CD4-positive, alpha-beta memory T cell (primary cell): ENCODE data around the gene SPOCK3. TPM values are rescaled to one million over a fixed set of nuclear protein-coding genes. Genes with fewer than 3 reads are reported as not detected.

Experiments
- CTCF ChIA-PET: fragments of 350-600 bp; sonication (Branson Sonifier 250); formaldehyde crosslinking; loops from one replicate; lab custom pipeline; 2021; ENCODE audit warnings: inconsistent platforms; ENCODE audit not compliant: partially characterized antibody; lab: Charles Lee
- POLR2A ChIA-PET: fragments of 350-600 bp; sonication (Branson Sonifier 250); formaldehyde crosslinking; loops from one replicate; lab custom pipeline; 2021; ENCODE audit not compliant: partially characterized antibody; lab: Charles Lee
- DNase-seq, 5 donors: peaks; one replicate each; pipeline versions ENCODE4 v3.0.0 to v3.0.0-alpha.2; 2020 to 2022; ENCODE audit warnings: mixed read lengths in 1 of 5
- H3K27ac ChIP-seq: one replicate; pipeline ENCODE4 v1.7.0; 2013; ENCODE audit warnings: low read depth, low read length
- H3K27me3 ChIP-seq: 2 replicates; pipeline ENCODE4 v1.7.0; 2013; ENCODE audit warnings: mild to moderate bottlenecking, low read length, moderate library complexity; ENCODE audit not compliant: insufficient read depth
- H3K36me3 ChIP-seq: 2 replicates; pipeline ENCODE4 v1.7.0; 2013; ENCODE audit warnings: mild to moderate bottlenecking, low read length, moderate library complexity; ENCODE audit not compliant: insufficient read depth
- H3K4me1 ChIP-seq: 2 replicates; pipeline ENCODE4 v1.7.0; 2013; ENCODE audit warnings: mild to moderate bottlenecking, low read length, moderate library complexity; ENCODE audit not compliant: insufficient read depth
- H3K4me3 ChIP-seq, 2 donors: one replicate each; pipeline ENCODE4 v1.7.0; 2013; ENCODE audit warnings: low read length in 2 of 2, mild to moderate bottlenecking in 1 of 2
- H3K9me3 ChIP-seq, 2 donors: one replicate each; pipeline ENCODE4 v1.7.0; 2013; ENCODE audit warnings: low read length in 2 of 2, control low read depth in 1 of 2; ENCODE audit not compliant: control insufficient read depth in 1 of 2
- H3K27ac Mint-ChIP-seq, 7 donors: one replicate each; pipeline ENCODE4 v1.8.0; 2020 to 2021; ENCODE audit warnings: mixed read lengths in 7 of 7, mild to moderate bottlenecking in 6 of 7, inconsistent platforms in 3 of 7, moderate library complexity in 3 of 7
- H3K27me3 Mint-ChIP-seq, 2 donors: one replicate each; pipeline ENCODE4 v1.8.0; 2020 to 2021; ENCODE audit warnings: mixed read lengths in 2 of 2
- H3K36me3 Mint-ChIP-seq, 2 donors: one replicate each; pipeline ENCODE4 v1.8.0; 2020 to 2021; ENCODE audit warnings: mixed read lengths in 2 of 2, inconsistent platforms in 1 of 2, mild to moderate bottlenecking in 1 of 2
- H3K4me1 Mint-ChIP-seq, 4 donors: one replicate each; pipeline ENCODE4 v1.8.0; 2020 to 2021; ENCODE audit warnings: mixed read lengths in 4 of 4, mild to moderate bottlenecking in 1 of 4
- H3K4me3 Mint-ChIP-seq, 8 donors: one replicate each; pipeline ENCODE4 v1.8.0; 2020 to 2021; ENCODE audit warnings: mixed read lengths in 8 of 8, mild to moderate bottlenecking in 7 of 8, moderate library complexity in 6 of 8, inconsistent platforms in 3 of 8
- H3K9me3 Mint-ChIP-seq, 8 donors: one replicate each; pipeline ENCODE4 v1.8.0; 2020 to 2021; ENCODE audit warnings: mixed read lengths in 8 of 8, mild to moderate bottlenecking in 5 of 8, inconsistent platforms in 3 of 8, moderate library complexity in 1 of 8
- intact Hi-C: fragments of 100-400 bp; cut with micrococcal nuclease; formaldehyde crosslinking; loops from one replicate; pipeline ENCODE4 v1.15.1; 2023
- polyA plus RNA-seq, 2 donors: library from polyadenylated mRNA; unstranded; fragments of 300-500 nt; fragmentation: Illumina TruSeq; gene quantifications; one replicate each; pipeline ENCODE4 v1.2.3, GENCODE V29; 2021
- total RNA-seq, 2 experiments: library from RNA; stranded (reverse); gene quantifications; one replicate each; pipeline ENCODE4 v1.2.3, GENCODE V29; 2021

SPOCK3 gene
- total and polyA plus RNA-seq, 4 experiments from 2014 or later, result not detected

- Mint-ChIP-seq H3K4me3 (no peak overlapping the region), H3K27ac (no peak overlapping the region), H3K4me1 (no peaks in the 10 kb centered on the region), H3K27me3 (no peaks in the 10 kb centered on the region), H3K9me3 (peaks cover 0 to 2% (median 0%) of the 10 kb centered on the region in 8 donors), H3K36me3 (no peaks in the 10 kb centered on the region)
- Histone ChIP-seq H3K4me3 (no peak overlapping the region), H3K9me3 (no peaks in the 10 kb centered on the region), H3K27me3 (no peaks in the 10 kb centered on the region), H3K4me1 (no peaks in the 10 kb centered on the region), H3K36me3 (no peaks in the 10 kb centered on the region), H3K27ac (no peak overlapping the region)
- no peak for DNase-seq
- intact Hi-C loops, result no loop called here
- ChIA-PET POLR2A (no interaction called here), CTCF (no interaction called here)
Observed at GRCh38 chr4:166994686-166995085, 239.6 kb downstream of the SPOCK3 start.

DNA sequence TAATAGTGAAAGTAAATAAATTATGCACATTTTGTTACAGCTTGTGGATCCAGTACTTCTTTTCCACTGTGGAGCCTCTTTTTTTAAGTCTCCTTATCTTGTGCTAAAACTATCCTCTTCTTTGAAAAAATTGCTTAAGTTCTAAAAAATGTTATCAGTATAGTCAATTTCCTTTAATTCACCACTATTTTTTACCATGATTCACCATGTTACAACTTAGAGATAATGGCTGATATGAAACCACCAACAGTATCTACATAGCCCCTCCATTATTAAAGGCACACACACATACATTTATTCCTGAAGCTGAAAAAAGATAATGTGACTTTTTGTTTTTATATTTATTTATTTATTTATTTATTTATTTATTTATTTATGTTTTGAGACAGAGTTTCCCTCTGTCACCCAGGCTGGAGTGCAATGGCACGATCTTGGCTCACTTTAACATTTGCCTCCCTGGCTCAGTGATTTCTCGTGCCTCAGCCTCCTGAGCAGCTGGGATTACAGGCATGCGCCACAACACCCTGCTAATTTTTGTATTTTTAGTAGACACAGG, 243.2 kb downstream of the SPOCK3 start:
- POLR2A ChIA-PET, result no interaction called here
- intact Hi-C loops, result no loop called here
- no peaks in the 10 kb centered on the region for H3K36me3 ChIP-seq
- CTCF ChIA-PET, result no interaction called here
- Mint-ChIP-seq H3K27ac (no peak overlapping the region), H3K4me3 (no peak overlapping the region), H3K4me1 (no peaks in the 10 kb centered on the region), H3K36me3 (no peaks in the 10 kb centered on the region), H3K27me3 (no peaks in the 10 kb centered on the region), H3K9me3 (peaks cover 0 to 2% (median 0%) of the 10 kb centered on the region in 8 donors)
- H3K27ac ChIP-seq, result no peak overlapping the region
- H3K27me3 ChIP-seq, result no peaks in the 10 kb centered on the region
- no peak for DNase-seq
- no peaks in the 10 kb centered on the region for H3K9me3 ChIP-seq
- no peaks in the 10 kb centered on the region for H3K4me1 ChIP-seq
- no peak overlapping the region for H3K4me3 ChIP-seq

DNA sequence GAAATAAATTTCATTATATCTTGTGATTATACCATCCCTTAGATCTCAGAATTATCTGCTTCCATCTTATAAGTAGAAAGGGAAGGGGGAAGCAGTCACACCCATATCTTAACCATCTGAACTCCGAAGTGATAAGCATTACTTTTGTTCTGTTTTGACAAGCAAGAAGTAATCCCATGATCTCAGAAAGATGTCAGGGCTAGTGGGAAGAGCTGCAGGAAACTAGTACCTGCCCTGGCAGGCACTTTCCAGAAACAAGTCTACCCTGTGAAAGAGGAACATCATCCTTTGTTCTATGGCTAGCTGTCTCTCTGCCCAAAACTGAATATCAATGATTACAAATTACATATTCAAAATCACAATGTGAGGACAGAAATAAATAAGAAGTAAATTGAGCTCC, 244.4 kb downstream of the SPOCK3 start:
- Mint-ChIP-seq H3K27me3 (no peaks in the 10 kb centered on the region), H3K4me3 (no peak overlapping the region), H3K4me1 (no peaks in the 10 kb centered on the region), H3K27ac (no peak overlapping the region), H3K36me3 (no peaks in the 10 kb centered on the region), H3K9me3 (peaks cover 0 to 2% (median 0%) of the 10 kb centered on the region in 8 donors)
- Histone ChIP-seq H3K9me3 (no peaks in the 10 kb centered on the region), H3K27ac (no peak overlapping the region), H3K4me3 (no peak overlapping the region), H3K4me1 (no peaks in the 10 kb centered on the region), H3K27me3 (no peaks in the 10 kb centered on the region), H3K36me3 (no peaks in the 10 kb centered on the region)
- CTCF ChIA-PET, result no interaction called here
- intact Hi-C loops, result no loop called here
- DNase-seq, result no peak
- POLR2A ChIA-PET, result no interaction called here

GRCh38 chr4:166987026-166987425, 247.3 kb downstream of the SPOCK3 start:
- Mint-ChIP-seq H3K36me3 (no peaks in the 10 kb centered on the region), H3K27ac (no peak overlapping the region), H3K4me3 (no peak overlapping the region), H3K9me3 (no peaks in the 10 kb centered on the region), H3K4me1 (no peaks in the 10 kb centered on the region), H3K27me3 (no peaks in the 10 kb centered on the region)
- H3K4me1 ChIP-seq, result no peaks in the 10 kb centered on the region
- H3K9me3 ChIP-seq, result no peaks in the 10 kb centered on the region
- CTCF ChIA-PET, result no interaction called here
- no peaks in the 10 kb centered on the region for H3K27me3 ChIP-seq
- H3K36me3 ChIP-seq, result no peaks in the 10 kb centered on the region
- H3K27ac ChIP-seq, result no peak overlapping the region
- DNase-seq, result no peak
- no peak overlapping the region for H3K4me3 ChIP-seq
- POLR2A ChIA-PET, result no interaction called here
- intact Hi-C loops, result no loop called here

DNA sequence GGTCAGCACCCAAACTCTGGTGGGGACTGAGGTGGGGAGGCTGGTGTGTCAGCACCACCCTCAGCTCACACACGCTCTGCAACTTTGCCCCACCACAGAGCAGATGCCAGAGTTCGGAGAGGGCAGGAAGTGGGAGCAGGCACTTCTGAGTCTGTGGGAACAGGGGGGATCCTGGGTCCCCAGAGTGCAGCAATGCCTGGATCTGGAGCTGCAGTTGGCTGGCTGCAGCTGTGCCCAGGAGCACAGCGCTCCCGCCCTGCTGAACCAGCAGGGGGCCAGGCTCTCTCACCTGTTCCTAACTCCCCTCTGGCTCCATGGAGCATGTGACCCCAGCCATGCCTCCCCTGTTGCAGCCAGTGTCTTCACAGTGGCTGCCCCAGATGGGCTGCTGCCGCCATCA, 252.4 kb downstream of the SPOCK3 start:
- H3K4me1 ChIP-seq, result no peaks in the 10 kb centered on the region
- H3K36me3 ChIP-seq, result no peaks in the 10 kb centered on the region
- no peak overlapping the region for H3K4me3 Mint-ChIP-seq
- no peak overlapping the region for H3K4me3 ChIP-seq
- no peaks in the 10 kb centered on the region for H3K9me3 ChIP-seq
- ChIA-PET CTCF (no interaction called here), POLR2A (no interaction called here)
- no peaks in the 10 kb centered on the region for H3K27me3 Mint-ChIP-seq
- H3K27me3 ChIP-seq, result no peaks in the 10 kb centered on the region
- no peak overlapping the region for H3K27ac ChIP-seq
- no peak overlapping the region for H3K27ac Mint-ChIP-seq
- no peaks in the 10 kb centered on the region for H3K36me3 Mint-ChIP-seq
- intact Hi-C loops, result no loop called here
- H3K4me1 Mint-ChIP-seq, result no peaks in the 10 kb centered on the region
- DNase-seq, result no peak
- H3K9me3 Mint-ChIP-seq, result peaks cover 0 to 4% (median under 1%) of the 10 kb centered on the region in 8 donors

- ChIA-PET CTCF (interaction anchor here (1.0 kb wide), 1 partner anchor 9 kb away, joined by 4 read pairs; no protein-coding TSS in a partner anchor), POLR2A (no interaction called here)
- no peaks in the 10 kb centered on the region for H3K4me1 ChIP-seq
- Mint-ChIP-seq H3K27ac (no peak overlapping the region), H3K27me3 (no peaks in the 10 kb centered on the region), H3K4me1 (no peaks in the 10 kb centered on the region), H3K9me3 (peaks cover 0 to 6% (median under 1%) of the 10 kb centered on the region in 8 donors), H3K36me3 (no peaks in the 10 kb centered on the region), H3K4me3 (no peak overlapping the region)
- H3K9me3 ChIP-seq, result no peaks in the 10 kb centered on the region
- intact Hi-C loops, result no loop called here
- H3K27me3 ChIP-seq, result no peaks in the 10 kb centered on the region
- no peaks in the 10 kb centered on the region for H3K36me3 ChIP-seq
- H3K4me3 ChIP-seq, result no peak overlapping the region
- DNase-seq, result no peak
- no peak overlapping the region for H3K27ac ChIP-seq
Observed at GRCh38 chr4:166980419-166980818, 253.9 kb downstream of the SPOCK3 start.

GRCh38 chr4:166977596-166977995, 256.7 kb downstream of the SPOCK3 start:
- CTCF ChIA-PET, result no interaction called here

More at GRCh38 chr4:166977596-166977995, 256.7 kb downstream of the SPOCK3 start:
- Mint-ChIP-seq H3K9me3 (peaks cover 0 to 7% (median 2%) of the 10 kb centered on the region in 8 donors), H3K27ac (no peak overlapping the region), H3K36me3 (no peaks in the 10 kb centered on the region), H3K4me1 (no peaks in the 10 kb centered on the region), H3K27me3 (no peaks in the 10 kb centered on the region), H3K4me3 (no peak overlapping the region)
- POLR2A ChIA-PET, result no interaction called here
- no peaks in the 10 kb centered on the region for H3K36me3 ChIP-seq
- intact Hi-C loops, result no loop called here
- H3K27me3 ChIP-seq, result no peaks in the 10 kb centered on the region
- no peaks in the 10 kb centered on the region for H3K4me1 ChIP-seq
- no peak overlapping the region for H3K4me3 ChIP-seq
- H3K9me3 ChIP-seq, result no peaks in the 10 kb centered on the region
- DNase-seq, result no peak
- no peak overlapping the region for H3K27ac ChIP-seq
